MM.1S (cell line): ENCODE measurements around the gene TBC1D2.

Experiments used
- DNase-seq: peaks from one replicate; pipeline ENCODE4 v3.0.0-alpha.2; 2015
- H2AFZ ChIP-seq: fragments of 300-600 bp; sonication (generic); 2 replicates; pipeline ENCODE4 v1.6.0; 2016; ENCODE audit warnings: antibody characterized with exemption, low read length
- H3F3A ChIP-seq: fragments of 300-600 bp; sonication (generic); 2 replicates; pipeline ENCODE4 v1.6.1; 2016; ENCODE audit warnings: mild to moderate bottlenecking, antibody characterized with exemption, low read length, moderate library complexity, mixed read lengths; ENCODE audit not compliant: insufficient read depth
- H3K27ac ChIP-seq: fragments of 300-600 bp; sonication (generic); 2 replicates; pipeline ENCODE4 v1.5.1; 2016; ENCODE audit warnings: mild to moderate bottlenecking, low read length
- H3K27me3 ChIP-seq: fragments of 300-600 bp; sonication (generic); replicated peaks from 2 replicates; pipeline ENCODE4 v1.6.0; 2016; ENCODE audit warnings: low read length; ENCODE audit not compliant: insufficient read depth
- H3K36me3 ChIP-seq: fragments of 300-600 bp; sonication (generic); replicated peaks from 2 replicates; pipeline ENCODE4 v1.6.1; 2016; ENCODE audit warnings: mild to moderate bottlenecking, low read length, mixed read lengths; ENCODE audit not compliant: insufficient read depth
- H3K4me1 ChIP-seq: fragments of 300-600 bp; sonication (generic); 2 replicates; pipeline ENCODE4 v1.6.1; 2016; ENCODE audit warnings: low read length, mixed read lengths
- H3K4me2 ChIP-seq: fragments of 300-600 bp; sonication (generic); 2 replicates; pipeline ENCODE4 v1.6.0; 2016; ENCODE audit warnings: low read depth, low read length
- H3K4me3 ChIP-seq: fragments of 300-600 bp; sonication (generic); 2 replicates; pipeline ENCODE4 v1.5.1; 2016; ENCODE audit warnings: low read length, mixed read lengths
- H3K79me2 ChIP-seq: fragments of 300-600 bp; sonication (generic); 2 replicates; pipeline ENCODE4 v1.6.1; 2016; ENCODE audit warnings: mixed run types, low read length, mixed read lengths
- H3K9ac ChIP-seq: fragments of 300-600 bp; sonication (generic); 2 replicates; pipeline ENCODE4 v1.6.1; 2016; ENCODE audit warnings: low read length, mixed read lengths
- H3K9me2 ChIP-seq: fragments of 300-600 bp; sonication (generic); replicated peaks from 2 replicates; pipeline ENCODE4 v1.6.1; 2016; ENCODE audit warnings: mild to moderate bottlenecking, low read length, mixed read lengths; ENCODE audit not compliant: insufficient read depth
- H3K9me3 ChIP-seq: fragments of 300-600 bp; sonication (generic); replicated peaks from 2 replicates; pipeline ENCODE4 v1.6.1; 2016; ENCODE audit warnings: mild to moderate bottlenecking, low read length, mixed read lengths; ENCODE audit not compliant: insufficient read depth
- H4K20me1 ChIP-seq: fragments of 300-600 bp; sonication (generic); 2 replicates; pipeline ENCODE4 v1.6.1; 2016; ENCODE audit warnings: mild to moderate bottlenecking, low read length, moderate library complexity, mixed read lengths; ENCODE audit not compliant: insufficient read depth
- EZH2 ChIP-seq: fragments of 300-600 bp; sonication (generic); optimal IDR thresholded peaks from 2 replicates; pipeline ENCODE3; 2017; ENCODE audit warnings: low read depth, mild to moderate bottlenecking, antibody characterized with exemption, low read length, mixed read lengths
- EZH2phosphoT487 ChIP-seq: fragments of 300-600 bp; sonication (generic); IDR thresholded peaks from 2 replicates; pipeline ENCODE4 v1.6.1; 2018; ENCODE audit warnings: antibody characterized with exemption, low read length
- TF ChIP-seq, protein P1 (sequence below): fragments of 300-600 bp; sonication (generic); IDR thresholded peaks from 2 replicates; pipeline ENCODE4 v1.5.1; 2016; ENCODE audit warnings: antibody characterized with exemption, low read length, mixed read lengths

Gene TBC1D2

DNA sequence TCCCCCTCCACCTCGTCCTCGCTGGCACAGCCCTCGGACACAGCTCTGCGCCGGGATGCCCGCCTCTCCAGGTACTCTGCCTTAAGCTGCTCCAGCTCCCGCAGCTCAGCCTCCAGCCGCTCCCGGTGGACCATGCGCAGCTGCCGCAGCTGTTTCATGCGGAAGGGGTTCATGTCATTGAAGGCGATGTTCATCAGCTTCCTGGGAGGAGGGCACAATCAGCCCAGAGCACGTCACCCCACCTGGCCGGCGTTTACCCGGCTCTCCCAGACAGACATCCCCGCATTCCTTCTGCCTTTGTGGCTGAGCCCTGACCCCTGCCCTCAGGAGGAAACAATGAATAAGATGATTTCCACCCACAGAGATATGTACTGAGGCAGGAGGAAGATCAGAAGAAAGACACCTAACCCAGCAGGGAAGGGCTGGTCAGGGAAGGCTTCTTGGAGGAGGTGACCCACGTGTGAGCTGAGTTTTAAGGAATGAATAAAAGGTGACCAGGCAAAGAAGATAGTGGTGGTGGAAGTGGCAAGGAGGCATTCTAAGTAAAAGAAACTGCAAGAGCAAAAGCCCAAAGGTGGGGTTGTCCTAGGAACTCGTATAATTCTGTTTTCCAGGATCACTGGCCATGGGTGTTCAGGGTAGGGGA is 55.9 kb downstream of the TBC1D2 start:
- H3K4me3 ChIP-seq: no peak overlapping the region
- H3K4me2 ChIP-seq: no peak overlapping the region
- H3K9ac ChIP-seq: no peak overlapping the region
- no peaks in the 10 kb centered on the region for H3F3A ChIP-seq
- DNase-seq: no peak
- H2AFZ ChIP-seq: no peak overlapping the region
- H3K9me3 ChIP-seq: no peaks in the 10 kb centered on the region
- TF ChIP-seq, protein P1, sequence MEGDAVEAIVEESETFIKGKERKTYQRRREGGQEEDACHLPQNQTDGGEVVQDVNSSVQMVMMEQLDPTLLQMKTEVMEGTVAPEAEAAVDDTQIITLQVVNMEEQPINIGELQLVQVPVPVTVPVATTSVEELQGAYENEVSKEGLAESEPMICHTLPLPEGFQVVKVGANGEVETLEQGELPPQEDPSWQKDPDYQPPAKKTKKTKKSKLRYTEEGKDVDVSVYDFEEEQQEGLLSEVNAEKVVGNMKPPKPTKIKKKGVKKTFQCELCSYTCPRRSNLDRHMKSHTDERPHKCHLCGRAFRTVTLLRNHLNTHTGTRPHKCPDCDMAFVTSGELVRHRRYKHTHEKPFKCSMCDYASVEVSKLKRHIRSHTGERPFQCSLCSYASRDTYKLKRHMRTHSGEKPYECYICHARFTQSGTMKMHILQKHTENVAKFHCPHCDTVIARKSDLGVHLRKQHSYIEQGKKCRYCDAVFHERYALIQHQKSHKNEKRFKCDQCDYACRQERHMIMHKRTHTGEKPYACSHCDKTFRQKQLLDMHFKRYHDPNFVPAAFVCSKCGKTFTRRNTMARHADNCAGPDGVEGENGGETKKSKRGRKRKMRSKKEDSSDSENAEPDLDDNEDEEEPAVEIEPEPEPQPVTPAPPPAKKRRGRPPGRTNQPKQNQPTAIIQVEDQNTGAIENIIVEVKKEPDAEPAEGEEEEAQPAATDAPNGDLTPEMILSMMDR: no peak
- TF ChIP-seq EZH2 (no peak), EZH2phosphoT487 (no peak)
- H3K27ac ChIP-seq: no peak overlapping the region
- no peaks in the 10 kb centered on the region for H3K27me3 ChIP-seq
- no peaks in the 10 kb centered on the region for H3K4me1 ChIP-seq
- H4K20me1 ChIP-seq: no peaks in the 10 kb centered on the region
- H3K36me3 ChIP-seq: no peaks in the 10 kb centered on the region
- no peaks in the 10 kb centered on the region for H3K79me2 ChIP-seq
- H3K9me2 ChIP-seq: no peaks in the 10 kb centered on the region

DNA sequence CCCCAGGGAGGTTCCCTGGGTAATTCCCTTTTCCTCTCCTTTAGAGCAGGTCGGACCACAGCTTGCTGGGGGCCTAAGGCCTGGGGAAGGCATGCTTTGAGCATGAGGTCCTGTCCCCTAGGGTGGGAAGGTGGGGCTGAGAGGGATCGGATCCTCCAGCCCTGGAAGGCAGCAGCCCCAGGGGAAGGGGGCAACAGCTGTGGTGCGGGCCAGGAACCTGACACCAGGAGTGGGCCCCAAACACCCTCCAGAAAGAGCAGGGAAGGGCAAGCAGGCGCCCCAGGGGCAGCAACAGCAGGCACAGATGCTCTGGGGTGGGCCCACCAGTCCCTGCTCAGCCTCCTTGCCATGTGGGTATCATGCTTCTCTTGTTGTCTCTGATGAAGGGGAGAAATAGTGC is 59.8 kb downstream of the TBC1D2 start:
- Histone ChIP-seq H4K20me1 (no peaks in the 10 kb centered on the region), H3K36me3 (no peaks in the 10 kb centered on the region), H3K27ac (no peak overlapping the region), H3K4me2 (no peak overlapping the region), H2AFZ (no peak overlapping the region), H3K27me3 (peaks cover 11% of the 10 kb centered on the region), H3K9me3 (no peaks in the 10 kb centered on the region), H3F3A (peaks cover 6% of the 10 kb centered on the region; the same call in 1 of the 2 replicates), H3K4me1 (no peaks in the 10 kb centered on the region), H3K9ac (no peak overlapping the region), H3K9me2 (no peaks in the 10 kb centered on the region), H3K79me2 (no peaks in the 10 kb centered on the region), H3K4me3 (no peak overlapping the region)
- no peak for TF ChIP-seq EZH2phosphoT487
- TF ChIP-seq EZH2: no peak
- TF ChIP-seq, protein P1: no peak
- DNase-seq: no peak

DNA sequence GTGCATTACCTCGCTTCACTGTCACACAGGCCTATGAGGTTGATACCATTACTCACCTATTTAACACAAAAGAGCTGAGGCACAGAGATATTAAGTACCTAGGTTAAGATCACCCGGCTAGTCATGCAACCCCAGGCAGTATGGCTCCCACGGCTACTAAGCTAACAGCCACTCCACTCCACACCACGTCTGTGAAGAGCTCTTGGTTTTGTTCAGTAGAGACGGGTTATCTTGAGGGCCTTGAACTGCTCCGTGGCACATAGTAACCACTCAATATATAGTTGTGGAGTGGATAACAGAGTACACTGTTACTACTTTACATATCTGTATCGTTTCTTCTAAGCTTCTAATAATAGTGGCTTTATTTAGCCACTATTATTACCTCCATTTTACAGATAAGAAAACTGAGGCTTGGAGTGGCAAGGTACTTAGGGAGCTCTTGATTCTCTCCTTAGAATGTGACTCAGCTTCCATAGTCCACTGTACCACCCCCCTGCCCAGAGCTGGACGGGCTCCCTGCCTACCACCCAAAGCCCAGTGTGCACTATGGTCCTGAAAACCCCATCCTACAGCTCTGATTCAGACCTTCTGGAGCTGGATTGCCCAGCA is 62.0 kb downstream of the TBC1D2 start:
- Histone ChIP-seq H3K79me2 (no peaks in the 10 kb centered on the region), H4K20me1 (no peaks in the 10 kb centered on the region), H2AFZ (peak overlapping the region; percentile 93), H3K9me3 (no peaks in the 10 kb centered on the region), H3K36me3 (no peaks in the 10 kb centered on the region), H3K27me3 (peaks cover 11% of the 10 kb centered on the region), H3K4me3 (peak overlapping the region; percentile 84), H3K9ac (no peak overlapping the region; the same call in 1 of the 2 replicates), H3K4me2 (peak overlapping the region; percentile 89), H3K9me2 (no peaks in the 10 kb centered on the region), H3F3A (peaks cover 6% of the 10 kb centered on the region; the same call in 1 of the 2 replicates), H3K27ac (no peak overlapping the region), H3K4me1 (no peaks in the 10 kb centered on the region)
- no peak for DNase-seq
- no peak for TF ChIP-seq EZH2phosphoT487
- TF ChIP-seq EZH2: no peak
- TF ChIP-seq, protein P1: no peak
